Liver (tissue), 9 donors: Measurements from ENCODE around the gene ALAS1. TPM values are rescaled to one million over a fixed set of nuclear protein-coding genes. Genes with fewer than 3 reads are reported as not detected.
A peak's percentile ranks its signal among the peaks of the same experiment; 100 is the strongest.

Source experiments
- DNase-seq: peaks from one replicate; pipeline ENCODE4 v3.0.0-alpha.2; 2017; ENCODE audit warnings: low spot score
- H3K27ac ChIP-seq, 2 donors: one replicate each; pipeline ENCODE4 v1.7.0; 2013; ENCODE audit warnings: inconsistent platforms in 2 of 2, low read length in 2 of 2, control low read depth in 1 of 2, low read depth in 1 of 2, mild to moderate bottlenecking in 1 of 2
- H3K27me3 ChIP-seq, 4 donors: one replicate each; pipeline versions ENCODE4 v1.6.1 to v1.7.0; 2013; ENCODE audit warnings: low read length in 3 of 4, inconsistent platforms in 1 of 4, mild to moderate bottlenecking in 1 of 4, moderate library complexity in 1 of 4; ENCODE audit not compliant: control insufficient read depth in 4 of 4, insufficient read depth in 4 of 4
- H3K36me3 ChIP-seq, 4 donors: one replicate each; pipeline versions ENCODE4 v1.6.1 to v1.7.0; 2013; ENCODE audit warnings: low read length in 3 of 4, mild to moderate bottlenecking in 3 of 4, low read depth in 1 of 4, moderate library complexity in 1 of 4; ENCODE audit not compliant: control insufficient read depth in 4 of 4, insufficient read depth in 3 of 4
- H3K4me1 ChIP-seq, 4 donors: one replicate each; pipeline versions ENCODE4 v1.6.1 to v1.7.0; 2013; ENCODE audit warnings: low read length in 3 of 4, mild to moderate bottlenecking in 3 of 4, moderate library complexity in 1 of 4; ENCODE audit not compliant: control insufficient read depth in 4 of 4, insufficient read depth in 4 of 4
- H3K4me3 ChIP-seq, 3 donors: one replicate each; pipeline versions ENCODE4 v1.6.1 to v1.7.0; 2013; ENCODE audit warnings: low read length in 3 of 3, control low read depth in 1 of 3, low read depth in 1 of 3, mild to moderate bottlenecking in 1 of 3
- H3K9ac ChIP-seq, 2 donors: one replicate each; pipeline ENCODE4 v1.7.0; 2013; ENCODE audit warnings: low read length in 2 of 2, mild to moderate bottlenecking in 2 of 2, moderate library complexity in 2 of 2, control low read depth in 1 of 2, low read depth in 1 of 2
- H3K9me3 ChIP-seq, 4 donors: one replicate each; pipeline versions ENCODE4 v1.6.1 to v1.7.0; 2013; ENCODE audit warnings: low read length in 3 of 4; ENCODE audit not compliant: control insufficient read depth in 4 of 4
- ATF3 ChIP-seq: IDR thresholded peaks from 2 replicates; pipeline ENCODE4 v1.6.1; 2016; ENCODE audit warnings: antibody characterized with exemption
- CTCF ChIP-seq: fragments of 150-350 bp; IDR thresholded peaks from 2 replicates; pipeline ENCODE4 v1.5.1; 2017; ENCODE audit warnings: improper control_type of control experiment, low read depth, low read length; ENCODE audit not compliant: missing input control
- EGR1 ChIP-seq, 2 donors: IDR thresholded peaks; 2 replicates each; pipeline ENCODE4 v1.6.1; 2016 to 2018; ENCODE audit warnings: antibody characterized with exemption in 2 of 2, low read depth in 2 of 2
- FOXA1 ChIP-seq: IDR thresholded peaks from 2 replicates; pipeline ENCODE4 v1.6.1; 2016; ENCODE audit warnings: antibody characterized with exemption
- FOXA2 ChIP-seq: IDR thresholded peaks from 2 replicates; pipeline ENCODE4 v1.6.1; 2016; ENCODE audit warnings: antibody characterized with exemption
- GABPA ChIP-seq, 2 donors: IDR thresholded peaks in 1 of 2; conservative IDR thresholded peaks in 1 of 2; 2 replicates each; pipeline ENCODE4 v1.6.1; 2016; ENCODE audit warnings: antibody characterized with exemption in 2 of 2, mild to moderate bottlenecking in 1 of 2, moderate library complexity in 1 of 2
- HNF4A ChIP-seq, 2 donors: conservative IDR thresholded peaks; 2 replicates each; pipeline ENCODE4 v1.6.1; 2016; ENCODE audit warnings: antibody characterized with exemption in 2 of 2, mild to moderate bottlenecking in 2 of 2
- HNF4G ChIP-seq: IDR thresholded peaks from 2 replicates; pipeline ENCODE4 v1.6.1; 2016; ENCODE audit warnings: antibody characterized with exemption
- JUND ChIP-seq, 2 donors: IDR thresholded peaks; 2 replicates each; pipeline ENCODE4 v1.6.1; 2016; ENCODE audit warnings: antibody characterized with exemption in 2 of 2
- MAX ChIP-seq: IDR thresholded peaks from 2 replicates; pipeline ENCODE4 v1.6.1; 2016; ENCODE audit warnings: antibody characterized with exemption
- NR2F2 ChIP-seq: IDR thresholded peaks from 2 replicates; pipeline ENCODE4 v1.6.1; 2016; ENCODE audit warnings: antibody characterized with exemption
- REST ChIP-seq: IDR thresholded peaks from 2 replicates; pipeline ENCODE4 v1.6.1; 2016; ENCODE audit warnings: antibody characterized with exemption, mild to moderate bottlenecking
- RXRA ChIP-seq, 2 donors: IDR thresholded peaks; 2 replicates each; pipeline ENCODE4 v1.6.1; 2017 to 2018; ENCODE audit warnings: antibody characterized with exemption in 2 of 2, mild to moderate bottlenecking in 1 of 2
- SP1 ChIP-seq: IDR thresholded peaks from 2 replicates; pipeline ENCODE4 v1.6.1; 2018; ENCODE audit warnings: antibody characterized with exemption, mild to moderate bottlenecking
- TAF1 ChIP-seq: conservative IDR thresholded peaks from 2 replicates; pipeline ENCODE4 v1.6.1; 2016; ENCODE audit warnings: antibody characterized with exemption, mild to moderate bottlenecking
- YY1 ChIP-seq: IDR thresholded peaks from 2 replicates; pipeline ENCODE4 v1.6.1; 2016; ENCODE audit warnings: antibody characterized with exemption, mild to moderate bottlenecking
- ZBTB33 ChIP-seq: IDR thresholded peaks from 2 replicates; pipeline ENCODE4 v1.6.1; 2016; ENCODE audit warnings: antibody characterized with exemption
- WGBS: extraction: QIAGEN DNeasy Blood & Tissue Kit; methylation state at CpG from one replicate; pipeline ENCODE4 v1.1.7; 2013; 5-methylcytosine and 5-hydroxymethylcytosine counted together
- polyA plus RNA-seq, 2 donors: library from polyadenylated mRNA; stranded (reverse) in 1 of 2; unstranded in 1 of 2; fragments of 200-250 nt in 1 of 2; fragments of >200 nt in 1 of 2; fragmentation: Nextera tagmentation in 1 of 2; extraction: Ambion mirVana in 1 of 2; gene quantifications; one replicate each; pipeline versions ENCODE4 v1.2.1 to v1.2.3, GENCODE V29; 2013 to 2015
- total RNA-seq, 2 donors: library from RNA; depleted of rRNA; stranded (reverse); fragments of >200 nt; gene quantifications; one replicate each; pipeline ENCODE4 v1.2.3, GENCODE V29; 2014
- donor health status: healthy.
- donor health status: healthy.
- donor health status: healthy.
- donor health status: healthy.
- donor health status: healthy.

ALAS1 gene
- total and polyA plus RNA-seq, 4 donors = 32.3 to 421 (median 137) TPM

GRCh38 chr3:52198643-52199608 lies 966 bp downstream of the ALAS1 start:
- H3K9ac ChIP-seq = peak overlapping the region; percentile 77 to 94
- H3K27me3 ChIP-seq = no peaks in the 10 kb centered on the region
- DNase-seq = no peak
- H3K4me1 ChIP-seq = peaks cover 10 to 49% (median 37%) of the 10 kb centered on the region in 4 donors
- TF ChIP-seq FOXA2 (no peak), MAX (no peak), YY1 (peak; percentile 25), CTCF (no peak), RXRA (IDR thresholded peaks at IDR 0.05) (peak in 1 of 2 donors; percentile 29), TAF1 (no peak), GABPA (IDR thresholded peaks at IDR 0.05 in 1 of 2, conservative IDR thresholded peaks at IDR 0.05 in 1 of 2) (no peak), JUND (IDR thresholded peaks at IDR 0.05) (no peak), REST (peak; percentile 19), EGR1 (IDR thresholded peaks at IDR 0.05; ENCODE audit: low read depth in 2 of 2) (no peak), NR2F2 (peak; percentile 17)
- H3K9me3 ChIP-seq = no peaks in the 10 kb centered on the region
- H3K27ac ChIP-seq = peak overlapping the region; percentile 72 to 83
- H3K4me3 ChIP-seq = peak overlapping the region; percentile 74 to 95 (median 82)
- peaks cover 6 to 24% (median 21%) of the 10 kb centered on the region in 4 donors for H3K36me3 ChIP-seq
- 19% methylated on average over 14 of the region's 14 CpGs for WGBS

GRCh38 chr3:52200981-52201679 lies 3.2 kb downstream of the ALAS1 start:
- Histone ChIP-seq H3K36me3 (peaks cover 10 to 46% (median 41%) of the 10 kb centered on the region in 4 donors), H3K9me3 (no peaks in the 10 kb centered on the region), H3K27me3 (no peaks in the 10 kb centered on the region), H3K4me3 (peak overlapping the region; percentile 55 to 82 (median 74)), H3K4me1 (peaks cover 10 to 71% (median 47%) of the 10 kb centered on the region in 4 donors), H3K27ac (peak overlapping the region; percentile 65 to 72), H3K9ac (peak overlapping the region; percentile 4 to 89)
- no peak for DNase-seq
- WGBS = 72% methylated on average over 5 of the region's 5 CpGs
- TF ChIP-seq NR2F2 (no peak), RXRA (IDR thresholded peaks at IDR 0.05) (no peak), TAF1 (no peak), GABPA (IDR thresholded peaks at IDR 0.05 in 1 of 2, conservative IDR thresholded peaks at IDR 0.05 in 1 of 2) (no peak), HNF4G (no peak), FOXA2 (no peak), ATF3 (no peak), HNF4A (conservative IDR thresholded peaks at IDR 0.05) (no peak), REST (no peak), SP1 (no peak), ZBTB33 (no peak), EGR1 (IDR thresholded peaks at IDR 0.05; ENCODE audit: low read depth in 2 of 2) (no peak), JUND (IDR thresholded peaks at IDR 0.05) (no peak), YY1 (no peak), FOXA1 (no peak)
